Measurements from ENCODE around the gene RTN4RL1.

RTN4RL1 gene

GRCh38 chr17:1948517-1948825 is 76.7 kb downstream of the RTN4RL1 start:
- DNase-seq (ENCODE audit: low read depth), result no peak

GRCh38 chr17:1947743-1948516 is 77.2 kb downstream of the RTN4RL1 start:
- no peak for DNase-seq (ENCODE audit: low read depth)

DNA sequence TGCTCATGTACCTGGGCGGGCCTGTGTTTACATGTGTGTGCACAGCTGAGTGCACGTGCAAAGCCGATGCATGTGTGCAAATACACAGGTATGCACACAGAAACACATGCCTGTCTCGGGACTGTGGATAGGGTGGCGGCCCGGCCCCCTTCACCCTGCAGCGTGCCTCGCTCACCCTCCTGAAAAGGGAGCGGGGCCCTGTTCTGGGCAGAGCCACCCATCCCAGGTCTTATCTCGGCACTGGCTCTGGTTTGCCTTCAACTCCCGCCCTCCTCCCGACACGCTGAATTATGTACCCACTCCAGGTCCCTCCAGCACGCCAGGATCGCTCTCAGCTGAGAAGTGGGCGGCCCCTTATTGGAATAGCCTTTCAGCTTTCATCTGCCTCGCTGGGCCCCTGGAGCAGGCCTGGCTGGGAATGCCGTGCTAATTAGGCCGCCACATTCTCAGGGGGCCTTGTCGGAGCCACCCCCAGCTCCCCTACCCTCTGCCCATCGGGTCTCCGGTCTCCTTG is 77.8 kb downstream of the RTN4RL1 start:
- no peak for DNase-seq (ENCODE audit: low read depth)

- DNase-seq (ENCODE audit: low read depth), result no peak
These were observed 78.9 kb downstream of the RTN4RL1 start for GRCh38 chr17:1946021-1946932.

GRCh38 chr17:1945621-1946020 is 79.5 kb downstream of the RTN4RL1 start:
- no peak for DNase-seq (ENCODE audit: low read depth)

DNA sequence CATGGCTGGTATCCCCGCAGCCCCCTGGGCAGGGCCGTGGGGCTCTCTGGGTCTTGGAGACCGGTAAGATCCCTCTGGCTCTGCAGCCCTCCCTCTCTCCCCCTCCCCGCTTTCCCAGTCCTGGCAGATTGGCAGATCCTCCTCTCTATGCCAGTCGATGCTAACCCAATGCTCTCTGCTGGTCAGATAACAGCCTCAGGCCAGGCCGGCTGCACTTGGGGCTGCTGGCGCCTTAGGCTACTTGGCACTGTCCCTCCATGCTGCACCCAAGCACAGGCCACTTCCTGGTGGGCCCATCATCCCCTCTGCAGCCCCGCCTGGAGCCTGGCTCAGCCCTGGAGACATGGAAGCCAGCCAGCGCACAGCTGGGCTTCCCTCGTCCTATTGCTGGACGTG is 81.7 kb downstream of the RTN4RL1 start:
- DNase-seq (ENCODE audit: low read depth), result no peak

GRCh38 chr17:1942666-1943435 is 82.3 kb downstream of the RTN4RL1 start:
- no peak for DNase-seq (ENCODE audit: low read depth)

DNA sequence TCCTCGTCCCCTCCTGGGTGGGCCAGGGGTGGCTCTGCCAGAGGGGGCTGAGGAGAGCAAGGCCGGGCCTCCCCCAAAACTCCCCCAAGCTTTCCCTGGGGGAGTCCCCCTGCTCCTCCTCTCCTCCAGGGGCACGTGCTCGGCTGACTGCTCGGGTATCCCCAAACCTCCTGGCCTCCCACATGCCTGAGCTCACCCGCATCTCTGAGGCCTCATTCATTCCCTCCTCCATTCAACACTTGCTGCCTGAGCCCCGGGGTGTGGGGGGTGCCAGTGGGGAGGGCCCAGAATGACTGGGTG is 83.1 kb downstream of the RTN4RL1 start:
- no peak for DNase-seq (ENCODE audit: low read depth)

- no peak for DNase-seq (ENCODE audit: low read depth)
These were observed 83.7 kb downstream of the RTN4RL1 start for GRCh38 chr17:1941272-1942065.

- no peak for DNase-seq (ENCODE audit: low read depth)
These were observed 84.3 kb downstream of the RTN4RL1 start for GRCh38 chr17:1940810-1941185.

GRCh38 chr17:1939981-1940809 is 84.9 kb downstream of the RTN4RL1 start:
- no peak for DNase-seq (ENCODE audit: low read depth)

- no peak for DNase-seq (ENCODE audit: low read depth)
These were observed 87.7 kb downstream of the RTN4RL1 start for GRCh38 chr17:1937461-1937860.

DNA sequence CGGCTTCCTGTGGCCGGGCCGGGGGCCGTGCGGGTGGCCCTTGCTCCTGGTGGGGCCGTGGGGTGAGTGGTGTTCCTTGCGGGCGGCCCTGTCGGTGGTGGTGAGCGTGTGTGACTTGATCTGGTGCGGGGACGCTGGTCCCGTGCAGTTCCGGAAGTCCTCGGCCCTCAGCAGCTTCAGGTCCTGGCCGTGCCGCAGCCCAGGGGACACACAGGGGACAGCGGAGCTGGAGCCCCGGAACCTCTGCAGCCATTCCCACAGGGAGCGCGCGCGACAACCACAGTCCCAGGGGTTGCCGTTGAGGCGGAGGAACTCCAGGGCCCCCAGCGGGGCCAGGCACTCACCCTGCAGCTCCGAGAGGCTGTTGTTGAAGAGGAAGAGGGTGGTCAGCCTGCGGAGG is 88.4 kb downstream of the RTN4RL1 start:
- DNase-seq (ENCODE audit: low read depth), result no peak

DNA sequence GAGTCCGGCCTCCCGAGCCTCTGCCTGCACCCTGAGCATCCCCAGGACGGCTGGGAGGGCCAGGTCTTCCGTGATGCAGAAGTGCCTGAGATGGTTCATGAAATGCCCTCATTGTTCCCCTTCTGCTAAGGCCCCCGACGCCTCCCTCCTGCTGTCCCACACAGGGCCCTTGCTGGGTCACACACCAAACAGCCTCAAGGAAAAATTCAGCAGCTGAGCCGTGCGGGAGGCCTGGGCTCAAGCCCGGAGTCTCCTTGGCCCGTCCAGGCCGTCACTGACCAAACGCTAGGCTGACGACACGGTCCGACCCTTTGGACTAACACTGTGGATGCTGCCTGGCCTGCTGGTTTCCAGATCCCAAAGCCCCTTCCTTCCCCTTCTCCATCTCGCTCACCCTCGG is 90.2 kb downstream of the RTN4RL1 start:
- DNase-seq (ENCODE audit: low read depth), result no peak

GRCh38 chr17:1933875-1934715 is 91.0 kb downstream of the RTN4RL1 start:
- no peak for DNase-seq (ENCODE audit: low read depth)

GRCh38 chr17:1931844-1932579 is 93.1 kb downstream of the RTN4RL1 start:
- no peak for DNase-seq (ENCODE audit: low read depth)

- DNase-seq (ENCODE audit: low read depth), result no peak
These were observed 94.8 kb downstream of the RTN4RL1 start for GRCh38 chr17:1930337-1930645.

DNA sequence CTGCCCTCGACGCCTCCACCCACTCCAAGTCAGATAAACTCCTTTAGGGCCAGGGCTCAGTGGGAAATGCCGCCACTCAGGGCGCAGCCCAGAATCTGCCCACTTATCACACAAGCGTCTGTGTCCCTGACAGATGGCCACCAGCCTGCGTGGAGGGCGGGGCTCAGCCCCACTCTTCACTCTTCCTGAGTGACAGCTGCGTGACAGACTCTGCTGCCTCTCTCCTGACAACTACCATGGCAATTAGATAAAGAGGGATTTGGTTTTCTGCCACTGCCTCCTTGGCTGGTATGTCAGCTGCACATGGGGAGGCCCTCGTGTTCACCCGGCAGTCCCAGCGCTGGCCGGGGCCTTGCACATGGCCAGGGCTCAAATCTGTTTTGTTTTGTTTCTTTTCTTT is 96.2 kb downstream of the RTN4RL1 start:
- DNase-seq (ENCODE audit: low read depth), result no peak

GRCh38 chr17:1920948-1921351 is 104.2 kb downstream of the RTN4RL1 start:
- DNase-seq (ENCODE audit: low read depth), result no peak

All from HS-27A (cell line).